ENCODE measurements around the gene PDE8A. TPM values are rescaled to one million over a fixed set of nuclear protein-coding genes. Genes with fewer than 3 reads are reported as not detected.

PDE8A gene
- total and polyA plus RNA-seq, 10 of the 15 experiments (the other 5 are each of a cell fraction or from before 2014, with no cell fraction given) = 6.7 to 69.2 (median 27.2) TPM

DNA sequence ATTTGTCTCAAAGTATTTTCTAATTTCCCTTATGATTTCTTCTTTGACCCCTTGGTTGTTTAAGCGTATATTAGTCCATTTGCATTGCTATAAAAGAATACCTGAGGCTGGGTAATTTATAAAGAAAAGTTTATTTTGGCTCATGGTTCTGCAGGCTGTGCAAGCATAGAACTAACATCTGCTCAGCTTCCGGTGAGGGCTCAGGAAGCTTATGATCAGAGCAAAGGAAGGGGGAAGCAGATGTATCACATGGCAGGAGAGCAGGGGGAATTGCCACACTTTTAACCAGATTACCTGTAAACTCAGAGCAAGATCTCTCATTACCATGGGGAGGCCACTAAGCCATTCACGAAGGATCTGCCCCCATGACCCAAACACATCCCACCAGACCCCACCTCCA is 148.2 kb downstream of the PDE8A start:
- DNase-seq (ENCODE audit: low read depth, low spot score) = no peak
- CTCF ChIA-PET = no interaction called here
- Histone ChIP-seq H3K36me3 (ENCODE audit: control insufficient read depth in 2 of 2, insufficient read depth in 2 of 2, low read length in 1 of 2) (peaks cover 0 to 9% of the 10 kb centered on the region in 2 experiments; a peak in 2 of 4 replicates), H4K20me1 (ENCODE audit: control insufficient read depth, insufficient read depth) (no peaks in the 10 kb centered on the region), H3K9ac (ENCODE audit: control insufficient read depth, insufficient read depth, low read length) (no peak overlapping the region), H2AFZ (ENCODE audit: control insufficient read depth, low read depth, low read length) (no peak overlapping the region), H3K27ac (ENCODE audit: control insufficient read depth, insufficient read depth) (no peak overlapping the region), H3K79me2 (ENCODE audit: control insufficient read depth, insufficient read depth, low read length) (no peaks in the 10 kb centered on the region), H3K4me2 (ENCODE audit: control insufficient read depth, insufficient read depth) (no peak overlapping the region), H3K4me1 (ENCODE audit: control insufficient read depth, insufficient read depth, low read length) (no peaks in the 10 kb centered on the region), H3K9me3 (replicated peaks; ENCODE audit: control insufficient read depth, insufficient read depth, low read length) (no peaks in the 10 kb centered on the region), H3K27me3 (replicated peaks in 1 of 2; ENCODE audit: control insufficient read depth in 2 of 2, insufficient read depth in 2 of 2, low read length in 1 of 2) (no peaks in the 10 kb centered on the region), H3K4me3 (no peak overlapping the region)
- in situ Hi-C loops (cut with MboI) (no loop called here), intact Hi-C loops (cut with micrococcal nuclease; ENCODE audit: unreplicated experiment) (no loop called here)
- RAD21 ChIA-PET (ENCODE audit: unreplicated experiment) = no interaction called here
- SMC1A ChIA-PET (ENCODE audit: uncharacterized antibody, unreplicated experiment) = interaction anchor here (0.7 kb wide), 1 partner anchor 11 kb away, joined by 3 read pairs; no protein-coding TSS in a partner anchor
- FAIRE-seq = no peak
- WGBS (ENCODE audit: insufficient coverage, insufficient replicate concordance, low lambda C conversion rate, missing lambda C conversion rate) = 63% methylated on average over 3 of the region's 3 CpGs
- POLR2A ChIA-PET = interaction anchor here (0.6 kb wide), 1 partner anchor 364 kb away, joined by 4 read pairs; no protein-coding TSS in a partner anchor
- TF ChIP-seq BHLHE40 (IDR thresholded peaks at IDR 0.05; ENCODE audit: borderline replicate concordance in 1 of 2, low read depth in 2 of 2, low read length in 1 of 2) = no peak
- TF ChIP-seq SPI1 (IDR thresholded peaks at IDR 0.05; ENCODE audit: borderline replicate concordance, insufficient read depth, low read depth, low read length) = no peak
- TF ChIP-seq SREBF2 (IDR thresholded peaks at IDR 0.05; ENCODE audit: low read length) = no peak
- no peak for ATAC-seq
- no TSS peak for BruUV-seq (replicated peaks)

- Histone ChIP-seq H3K79me2 (ENCODE audit: control insufficient read depth, insufficient read depth, low read length) (no peaks in the 10 kb centered on the region), H4K20me1 (ENCODE audit: control insufficient read depth, insufficient read depth) (no peaks in the 10 kb centered on the region), H3K4me1 (ENCODE audit: control insufficient read depth, insufficient read depth, low read length) (no peaks in the 10 kb centered on the region), H3K4me3 (no peak overlapping the region), H3K36me3 (ENCODE audit: control insufficient read depth in 2 of 2, insufficient read depth in 2 of 2, low read length in 1 of 2) (peaks cover 4 to 11% of the 10 kb centered on the region in 2 experiments; a peak in 3 of 4 replicates), H3K9ac (ENCODE audit: control insufficient read depth, insufficient read depth, low read length) (no peak overlapping the region), H3K27ac (ENCODE audit: control insufficient read depth, insufficient read depth) (no peak overlapping the region), H2AFZ (ENCODE audit: control insufficient read depth, low read depth, low read length) (no peak overlapping the region), H3K9me3 (replicated peaks; ENCODE audit: control insufficient read depth, insufficient read depth, low read length) (no peaks in the 10 kb centered on the region), H3K4me2 (ENCODE audit: control insufficient read depth, insufficient read depth) (no peak overlapping the region), H3K27me3 (replicated peaks in 1 of 2; ENCODE audit: control insufficient read depth in 2 of 2, insufficient read depth in 2 of 2, low read length in 1 of 2) (no peaks in the 10 kb centered on the region)
- RAD21 ChIA-PET (ENCODE audit: unreplicated experiment) = no interaction called here
- CTCF ChIA-PET = interaction anchor here (0.9 to 1.2 kb wide), 2 partner anchors 13 to 22 kb away, joined by 3 to 4 read pairs; no protein-coding TSS in a partner anchor
- ATAC-seq = no peak
- POLR2A ChIA-PET = no interaction called here
- 80% methylated on average over 1 of the region's 1 CpG for WGBS (ENCODE audit: insufficient coverage, insufficient replicate concordance, low lambda C conversion rate, missing lambda C conversion rate)
- intact Hi-C loops (cut with micrococcal nuclease; ENCODE audit: unreplicated experiment) (no loop called here), in situ Hi-C loops (cut with MboI) (no loop called here)
- no TSS peak for BruUV-seq (replicated peaks)
- no peak for DNase-seq (ENCODE audit: low read depth, low spot score)
- FAIRE-seq = no peak
- SMC1A ChIA-PET (ENCODE audit: uncharacterized antibody, unreplicated experiment) = interaction anchor here (0.5 to 2.3 kb wide), 2 partner anchors 13 to 1363 kb away, joined by 4 to 7 read pairs; no protein-coding TSS in a partner anchor
- TF ChIP-seq ZNF217 (IDR thresholded peaks at IDR 0.05) (no peak), SREBF2 (IDR thresholded peaks at IDR 0.05; ENCODE audit: low read length) (no peak), PBX3 (IDR thresholded peaks at IDR 0.05; ENCODE audit: insufficient replicate concordance, low read depth, low read length) (no peak), ATF2 (IDR thresholded peaks at IDR 0.05; ENCODE audit: low read length) (no peak), NR2F1 (conservative IDR thresholded peaks at IDR 0.05) (no peak), RCOR1 (conservative IDR thresholded peaks at IDR 0.05; ENCODE audit: low read depth, low read length) (no peak)
- TF ChIP-seq, protein P1, sequence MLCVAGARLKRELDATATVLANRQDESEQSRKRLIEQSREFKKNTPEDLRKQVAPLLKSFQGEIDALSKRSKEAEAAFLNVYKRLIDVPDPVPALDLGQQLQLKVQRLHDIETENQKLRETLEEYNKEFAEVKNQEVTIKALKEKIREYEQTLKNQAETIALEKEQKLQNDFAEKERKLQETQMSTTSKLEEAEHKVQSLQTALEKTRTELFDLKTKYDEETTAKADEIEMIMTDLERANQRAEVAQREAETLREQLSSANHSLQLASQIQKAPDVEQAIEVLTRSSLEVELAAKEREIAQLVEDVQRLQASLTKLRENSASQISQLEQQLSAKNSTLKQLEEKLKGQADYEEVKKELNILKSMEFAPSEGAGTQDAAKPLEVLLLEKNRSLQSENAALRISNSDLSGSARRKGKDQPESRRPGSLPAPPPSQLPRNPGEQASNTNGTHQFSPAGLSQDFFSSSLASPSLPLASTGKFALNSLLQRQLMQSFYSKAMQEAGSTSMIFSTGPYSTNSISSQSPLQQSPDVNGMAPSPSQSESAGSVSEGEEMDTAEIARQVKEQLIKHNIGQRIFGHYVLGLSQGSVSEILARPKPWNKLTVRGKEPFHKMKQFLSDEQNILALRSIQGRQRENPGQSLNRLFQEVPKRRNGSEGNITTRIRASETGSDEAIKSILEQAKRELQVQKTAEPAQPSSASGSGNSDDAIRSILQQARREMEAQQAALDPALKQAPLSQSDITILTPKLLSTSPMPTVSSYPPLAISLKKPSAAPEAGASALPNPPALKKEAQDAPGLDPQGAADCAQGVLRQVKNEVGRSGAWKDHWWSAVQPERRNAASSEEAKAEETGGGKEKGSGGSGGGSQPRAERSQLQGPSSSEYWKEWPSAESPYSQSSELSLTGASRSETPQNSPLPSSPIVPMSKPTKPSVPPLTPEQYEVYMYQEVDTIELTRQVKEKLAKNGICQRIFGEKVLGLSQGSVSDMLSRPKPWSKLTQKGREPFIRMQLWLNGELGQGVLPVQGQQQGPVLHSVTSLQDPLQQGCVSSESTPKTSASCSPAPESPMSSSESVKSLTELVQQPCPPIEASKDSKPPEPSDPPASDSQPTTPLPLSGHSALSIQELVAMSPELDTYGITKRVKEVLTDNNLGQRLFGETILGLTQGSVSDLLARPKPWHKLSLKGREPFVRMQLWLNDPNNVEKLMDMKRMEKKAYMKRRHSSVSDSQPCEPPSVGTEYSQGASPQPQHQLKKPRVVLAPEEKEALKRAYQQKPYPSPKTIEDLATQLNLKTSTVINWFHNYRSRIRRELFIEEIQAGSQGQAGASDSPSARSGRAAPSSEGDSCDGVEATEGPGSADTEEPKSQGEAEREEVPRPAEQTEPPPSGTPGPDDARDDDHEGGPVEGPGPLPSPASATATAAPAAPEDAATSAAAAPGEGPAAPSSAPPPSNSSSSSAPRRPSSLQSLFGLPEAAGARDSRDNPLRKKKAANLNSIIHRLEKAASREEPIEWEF (IDR thresholded peaks at IDR 0.05; ENCODE audit: insufficient replicate concordance, low read depth, low read length) = no peak
These were observed 150.3 kb downstream of the PDE8A start for GRCh38 chr15:85131915-85132314.
